Endothelial cell (in vitro differentiated cells): ENCODE data around the gene ZG16B. TPM values are rescaled to one million over a fixed set of nuclear protein-coding genes. Genes with fewer than 3 reads are reported as not detected.

Experiments
- DNase-seq: peaks from one replicate; pipeline ENCODE4 v3.0.0; 2021; ENCODE audit warnings: low spot score
- H3K27ac Mint-ChIP-seq: one replicate; pipeline ENCODE4 v1.8.0; 2021; ENCODE audit warnings: mixed read lengths, inconsistent platforms; ENCODE audit not compliant: unreplicated experiment
- H3K27me3 Mint-ChIP-seq: one replicate; pipeline ENCODE4 v1.8.0; 2021; ENCODE audit warnings: mild to moderate bottlenecking, moderate library complexity, mixed read lengths, inconsistent platforms; ENCODE audit not compliant: unreplicated experiment
- H3K36me3 Mint-ChIP-seq: one replicate; pipeline ENCODE4 v1.8.0; 2021; ENCODE audit warnings: mild to moderate bottlenecking, low read depth, mixed read lengths, inconsistent platforms; ENCODE audit not compliant: unreplicated experiment
- H3K4me1 Mint-ChIP-seq: one replicate; pipeline ENCODE4 v1.8.0; 2021; ENCODE audit warnings: mild to moderate bottlenecking, mixed read lengths, inconsistent platforms; ENCODE audit not compliant: unreplicated experiment
- H3K4me3 Mint-ChIP-seq: one replicate; pipeline ENCODE4 v1.8.0; 2021; ENCODE audit warnings: mild to moderate bottlenecking, mixed read lengths, inconsistent platforms; ENCODE audit not compliant: unreplicated experiment
- H3K9me3 Mint-ChIP-seq: one replicate; pipeline ENCODE4 v1.8.0; 2021; ENCODE audit warnings: mixed read lengths, inconsistent platforms; ENCODE audit not compliant: unreplicated experiment
- total RNA-seq: library from RNA; stranded (reverse); fragmentation: NEBNext Ultra II Directional; extraction: Animal tissue kit (Norgen Biotek cat#: 25700); gene quantifications from one replicate; pipeline ENCODE4 v1.2.1, GENCODE V29; 2021; ENCODE audit not compliant: unreplicated experiment
- TF ChIP-seq, protein P1 (sequence below): fragments of 200-600 bp; sonication (generic); IDR thresholded peaks from one replicate; pipeline ENCODE4 v1.5.0; 2021; ENCODE audit warnings: antibody characterized with exemption; ENCODE audit not compliant: unreplicated experiment

The ZG16B gene
- total RNA-seq, 1 donor from 2014 or later: 1.3 TPM

DNA sequence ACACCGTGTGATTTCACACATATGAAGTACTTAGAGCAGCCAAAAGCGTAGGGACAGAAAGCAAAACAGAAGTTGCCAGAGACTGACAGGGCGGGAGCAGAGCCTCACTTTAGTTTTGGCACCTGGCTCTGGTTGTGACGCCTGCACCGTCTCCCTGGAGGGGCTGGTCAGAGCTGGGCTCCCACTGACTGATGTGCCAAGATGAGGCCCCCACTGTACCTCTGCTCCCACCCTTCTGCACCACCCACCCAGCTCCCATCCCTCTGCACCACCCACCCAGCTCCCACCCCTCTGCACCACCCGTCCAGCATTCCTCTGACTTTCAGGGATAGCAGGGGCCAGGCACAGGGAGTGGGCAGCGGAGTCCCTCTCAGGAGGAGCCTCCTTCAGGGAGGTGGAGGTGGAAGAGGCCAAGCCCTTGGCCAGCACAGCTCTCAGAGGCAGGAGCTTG lies 16.3 kb upstream of the ZG16B start:
- DNase-seq: no peak
- H3K36me3 Mint-ChIP-seq: no peaks in the 10 kb centered on the region
- TF ChIP-seq, protein P1, sequence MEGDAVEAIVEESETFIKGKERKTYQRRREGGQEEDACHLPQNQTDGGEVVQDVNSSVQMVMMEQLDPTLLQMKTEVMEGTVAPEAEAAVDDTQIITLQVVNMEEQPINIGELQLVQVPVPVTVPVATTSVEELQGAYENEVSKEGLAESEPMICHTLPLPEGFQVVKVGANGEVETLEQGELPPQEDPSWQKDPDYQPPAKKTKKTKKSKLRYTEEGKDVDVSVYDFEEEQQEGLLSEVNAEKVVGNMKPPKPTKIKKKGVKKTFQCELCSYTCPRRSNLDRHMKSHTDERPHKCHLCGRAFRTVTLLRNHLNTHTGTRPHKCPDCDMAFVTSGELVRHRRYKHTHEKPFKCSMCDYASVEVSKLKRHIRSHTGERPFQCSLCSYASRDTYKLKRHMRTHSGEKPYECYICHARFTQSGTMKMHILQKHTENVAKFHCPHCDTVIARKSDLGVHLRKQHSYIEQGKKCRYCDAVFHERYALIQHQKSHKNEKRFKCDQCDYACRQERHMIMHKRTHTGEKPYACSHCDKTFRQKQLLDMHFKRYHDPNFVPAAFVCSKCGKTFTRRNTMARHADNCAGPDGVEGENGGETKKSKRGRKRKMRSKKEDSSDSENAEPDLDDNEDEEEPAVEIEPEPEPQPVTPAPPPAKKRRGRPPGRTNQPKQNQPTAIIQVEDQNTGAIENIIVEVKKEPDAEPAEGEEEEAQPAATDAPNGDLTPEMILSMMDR: no peak
- peaks cover 7% of the 10 kb centered on the region for H3K27me3 Mint-ChIP-seq
- no peak overlapping the region for H3K4me3 Mint-ChIP-seq
- H3K4me1 Mint-ChIP-seq: no peaks in the 10 kb centered on the region
- H3K27ac Mint-ChIP-seq: no peak overlapping the region
- no peaks in the 10 kb centered on the region for H3K9me3 Mint-ChIP-seq

GRCh38 chr16:2814551-2815298 lies 15.4 kb upstream of the ZG16B start:
- TF ChIP-seq, protein P1: no peak
- Mint-ChIP-seq H3K4me3 (no peak overlapping the region), H3K4me1 (no peaks in the 10 kb centered on the region), H3K27me3 (peaks cover 10% of the 10 kb centered on the region), H3K27ac (no peak overlapping the region), H3K9me3 (no peaks in the 10 kb centered on the region), H3K36me3 (no peaks in the 10 kb centered on the region)
- no peak for DNase-seq

- DNase-seq: no peak
Measured at GRCh38 chr16:2815299-2815771, 14.8 kb upstream of the ZG16B start.

DNA sequence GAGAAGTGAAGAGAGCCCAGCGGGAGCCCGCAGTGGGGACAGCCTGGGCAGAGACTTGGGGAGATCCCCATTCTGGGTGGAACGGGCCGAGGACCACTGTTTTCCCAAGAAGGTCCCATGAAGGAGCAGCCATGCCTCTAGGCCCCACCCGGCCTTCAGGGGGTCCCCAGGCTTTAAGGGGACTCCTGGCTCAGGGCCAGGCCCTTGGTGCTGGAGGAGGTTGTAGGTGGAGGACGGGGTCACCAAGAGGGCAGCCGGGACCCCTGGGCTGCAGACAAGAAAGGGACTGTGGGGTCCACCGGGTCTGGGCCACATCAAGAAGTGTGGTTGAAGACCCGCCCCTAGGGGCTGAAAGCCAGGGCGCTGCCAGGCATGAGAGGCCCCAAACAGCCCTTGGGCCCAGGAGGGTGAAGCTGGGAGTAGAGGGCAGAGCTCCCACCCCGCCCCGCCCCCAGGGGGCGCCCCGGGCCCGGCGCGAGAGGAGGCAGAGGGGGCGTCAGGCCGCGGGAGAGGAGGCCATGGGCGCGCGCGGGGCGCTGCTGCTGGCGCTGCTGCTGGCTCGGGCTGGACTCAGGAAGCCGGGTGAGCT lies 13.3 kb upstream of the ZG16B start, which contains the start of gene PRSS21:
TSS of gene PRSS21 (plus strand) at position 487 of the 589 bp plus-strand sequence. CDS start at position 519, 32 bp downstream.
- Mint-ChIP-seq H3K27me3 (peaks cover 12% of the 10 kb centered on the region), H3K9me3 (no peaks in the 10 kb centered on the region), H3K27ac (no peak within 1 kb of the TSS), H3K4me3 (no peak within 1 kb of the TSS), H3K36me3 (no peaks in the 10 kb centered on the region), H3K4me1 (no peaks in the 10 kb centered on the region)
- TF ChIP-seq, protein P1: peak; percentile 33
- DNase-seq: no peak

More at GRCh38 chr16:2815299-2815771, 14.8 kb upstream of the ZG16B start:
- Mint-ChIP-seq H3K27me3 (peaks cover 10% of the 10 kb centered on the region), H3K27ac (no peak overlapping the region), H3K4me1 (no peaks in the 10 kb centered on the region), H3K9me3 (no peaks in the 10 kb centered on the region), H3K4me3 (no peak overlapping the region), H3K36me3 (no peaks in the 10 kb centered on the region)
- TF ChIP-seq, protein P1: no peak
